ENCODE measurements around the gene SORCS3.

DNA sequence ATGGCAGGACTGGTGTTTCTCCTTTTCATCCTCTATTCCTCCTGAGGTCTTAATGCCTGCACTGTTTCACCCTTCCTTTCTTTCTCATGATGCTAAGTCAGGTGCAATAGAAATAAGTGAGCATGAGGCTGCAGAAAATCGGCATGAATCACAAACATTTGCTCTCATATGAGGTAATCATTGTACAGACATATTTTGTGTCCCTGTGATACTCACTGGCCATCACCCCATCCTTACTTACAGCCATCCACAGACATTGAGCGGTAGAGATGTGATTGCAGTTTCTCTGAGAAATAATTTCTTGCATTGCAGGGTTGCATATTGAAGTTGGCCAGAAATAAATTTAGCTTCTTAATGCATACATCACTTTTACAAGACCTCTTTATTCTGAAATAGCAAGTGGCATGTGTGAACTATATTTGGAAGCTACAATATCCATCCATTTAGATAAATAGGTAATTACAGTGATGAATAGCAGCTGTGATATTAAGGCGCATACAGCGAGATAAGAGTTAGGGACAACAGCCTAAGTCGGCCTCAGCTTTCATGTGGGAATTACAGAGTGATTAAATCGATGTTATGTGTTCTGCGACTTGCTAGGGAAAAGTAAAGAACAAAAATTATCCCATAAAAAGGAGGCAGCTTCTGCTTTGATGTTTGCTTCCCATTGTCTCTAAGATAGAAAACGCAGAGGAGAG is 612.6 kb downstream of the SORCS3 start:
- TF ChIP-seq SOX5 (CRISPR knock-in tag; IDR thresholded peaks at IDR 0.05; ENCODE audit: borderline replicate concordance) (no peak), ZNF292 (CRISPR knock-in tag; IDR thresholded peaks at IDR 0.05; ENCODE audit: borderline replicate concordance, low read depth) (no peak), NCOR1 (IDR thresholded peaks at IDR 0.05; ENCODE audit: borderline replicate concordance, low read length) (no peak), MYNN (CRISPR knock-in tag; IDR thresholded peaks at IDR 0.05; ENCODE audit: low read depth) (no peak), SATB2 (CRISPR knock-in tag; IDR thresholded peaks at IDR 0.05) (no peak), ZNF251 (CRISPR knock-in tag; IDR thresholded peaks at IDR 0.05) (no peak), ZNF678 (CRISPR knock-in tag; IDR thresholded peaks at IDR 0.05) (no peak), HOXA3 (CRISPR knock-in tag; IDR thresholded peaks at IDR 0.05) (no peak), SOX6 (IDR thresholded peaks at IDR 0.05) (no peak), SOX6 (CRISPR knock-in tag; IDR thresholded peaks at IDR 0.05) (no peak)
- TF ChIP-seq, protein P1, sequence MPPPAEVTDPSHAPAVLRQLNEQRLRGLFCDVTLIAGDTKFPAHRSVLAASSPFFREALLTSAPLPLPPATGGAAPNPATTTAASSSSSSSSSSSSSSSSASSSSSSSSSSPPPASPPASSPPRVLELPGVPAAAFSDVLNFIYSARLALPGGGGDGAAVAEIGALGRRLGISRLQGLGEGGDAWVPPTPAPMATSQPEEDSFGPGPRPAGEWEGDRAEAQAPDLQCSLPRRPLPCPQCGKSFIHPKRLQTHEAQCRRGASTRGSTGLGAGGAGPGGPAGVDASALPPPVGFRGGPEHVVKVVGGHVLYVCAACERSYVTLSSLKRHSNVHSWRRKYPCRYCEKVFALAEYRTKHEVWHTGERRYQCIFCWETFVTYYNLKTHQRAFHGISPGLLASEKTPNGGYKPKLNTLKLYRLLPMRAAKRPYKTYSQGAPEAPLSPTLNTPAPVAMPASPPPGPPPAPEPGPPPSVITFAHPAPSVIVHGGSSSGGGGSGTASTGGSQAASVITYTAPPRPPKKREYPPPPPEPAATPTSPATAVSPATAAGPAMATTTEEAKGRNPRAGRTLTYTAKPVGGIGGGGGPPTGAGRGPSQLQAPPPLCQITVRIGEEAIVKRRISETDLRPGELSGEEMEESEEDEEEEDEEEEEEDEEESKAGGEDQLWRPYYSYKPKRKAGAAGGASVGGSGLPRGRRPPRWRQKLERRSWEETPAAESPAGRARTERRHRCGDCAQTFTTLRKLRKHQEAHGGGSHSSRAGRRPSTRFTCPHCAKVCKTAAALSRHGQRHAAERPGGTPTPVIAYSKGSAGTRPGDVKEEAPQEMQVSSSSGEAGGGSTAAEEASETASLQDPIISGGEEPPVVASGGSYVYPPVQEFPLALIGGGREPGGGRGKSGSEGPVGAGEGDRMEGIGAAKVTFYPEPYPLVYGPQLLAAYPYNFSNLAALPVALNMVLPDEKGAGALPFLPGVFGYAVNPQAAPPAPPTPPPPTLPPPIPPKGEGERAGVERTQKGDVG (CRISPR knock-in tag; IDR thresholded peaks at IDR 0.05; ENCODE audit: borderline replicate concordance), result no peak

Measured in HepG2 (cell line).